Stimulated activated CD8-positive, alpha-beta memory T cell treated with anti-CD3 and anti-CD28 coated beads, Interleukin-4, amount 100 ng/mL, for 48 hours (primary cell): Measurements from ENCODE around the gene KLHL35.
A peak's percentile ranks its signal among the peaks of the same experiment; 100 is the strongest.
"Not testable (repeated sequence)": the region's sequence is repeated elsewhere in the genome, so short reads cannot be mapped to it uniquely, and the experiment has no call there.

Experiments
- DNase-seq: peaks from one replicate; pipeline ENCODE4 v3.0.0-alpha.2; 2020

The KLHL35 gene

DNA sequence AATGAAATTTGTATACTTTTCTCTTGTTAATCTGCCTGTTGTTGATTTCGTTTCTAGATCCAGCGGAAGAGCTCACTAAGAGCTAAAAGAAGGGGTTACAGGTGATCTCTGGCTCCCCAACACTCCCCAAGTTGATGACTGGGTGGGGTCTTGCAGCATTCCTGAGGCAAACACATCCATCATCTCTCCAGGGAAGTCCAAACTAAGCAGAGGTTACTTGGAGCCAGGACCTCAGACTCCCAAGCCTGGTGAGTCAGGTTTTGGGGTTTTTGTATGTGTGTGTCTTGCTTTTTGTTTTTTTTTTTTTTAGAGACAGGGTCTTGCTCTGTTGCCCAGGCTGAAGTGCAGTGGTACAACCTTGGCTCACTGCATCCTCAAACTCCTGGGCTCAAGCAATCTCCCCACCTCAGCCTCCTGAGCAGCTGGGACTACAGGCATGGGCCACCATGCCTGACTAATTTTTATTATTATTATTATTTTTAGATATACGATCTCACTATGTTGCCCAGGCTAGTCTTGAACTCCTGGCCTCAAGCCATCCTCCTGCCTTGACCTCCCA is 45.2 kb downstream of the KLHL35 start:
- DNase-seq = no peak

- no peak for DNase-seq
Observed at GRCh38 chr11:75386942-75387630, 45.9 kb downstream of the KLHL35 start.

DNA sequence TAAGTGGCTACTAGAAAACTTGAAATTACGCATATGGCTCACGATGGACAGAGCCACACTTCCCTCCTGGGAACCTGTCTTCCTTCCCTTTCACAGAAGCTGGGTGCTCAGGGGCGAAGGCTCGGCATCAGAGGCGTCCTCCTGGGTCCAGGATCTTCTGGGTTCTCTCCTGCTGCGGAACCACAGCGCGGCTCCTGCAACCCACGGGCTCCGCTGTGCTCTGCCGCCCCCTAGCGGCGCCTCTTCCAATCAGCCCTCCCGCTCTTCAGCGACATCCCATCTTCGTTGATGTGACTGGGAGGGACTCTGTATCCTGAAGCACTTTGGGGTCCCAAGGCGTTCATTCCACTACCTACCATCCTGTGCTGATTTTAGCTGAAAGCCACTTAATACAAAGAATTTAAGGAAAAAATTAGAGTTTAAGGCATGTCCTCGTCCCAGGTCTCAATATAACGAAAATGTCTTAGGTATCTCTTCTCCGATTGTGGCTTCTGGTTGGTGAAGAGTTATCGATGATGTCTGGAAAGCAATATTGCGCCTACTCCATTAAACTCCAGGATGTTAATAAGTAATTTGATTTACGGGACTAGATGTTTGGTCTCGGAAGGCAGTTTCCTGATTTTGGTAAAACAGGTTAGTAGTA is 48.4 kb downstream of the KLHL35 start:
- DNase-seq = peak; percentile 86

DNA sequence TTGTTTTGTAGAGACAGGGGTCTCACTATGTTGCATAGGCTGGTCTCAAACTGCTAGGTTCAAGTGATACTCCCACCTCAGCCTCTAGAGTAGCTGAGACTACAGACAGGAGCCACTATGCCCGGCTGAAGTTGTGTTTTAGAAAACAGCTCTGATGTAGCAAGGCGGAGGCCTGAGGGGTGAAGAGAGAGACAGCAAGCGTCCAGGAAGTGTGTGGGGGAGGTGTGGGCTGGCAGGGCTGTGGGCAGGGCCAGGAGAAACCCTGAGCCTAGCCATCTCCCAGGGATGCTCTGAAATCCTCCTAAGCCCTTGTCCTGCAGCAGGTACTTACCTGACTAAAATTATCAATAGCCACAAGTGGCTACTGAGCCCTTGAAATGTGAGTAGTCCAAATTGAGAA is 49.8 kb downstream of the KLHL35 start:
- peak; percentile 33 for DNase-seq

DNA sequence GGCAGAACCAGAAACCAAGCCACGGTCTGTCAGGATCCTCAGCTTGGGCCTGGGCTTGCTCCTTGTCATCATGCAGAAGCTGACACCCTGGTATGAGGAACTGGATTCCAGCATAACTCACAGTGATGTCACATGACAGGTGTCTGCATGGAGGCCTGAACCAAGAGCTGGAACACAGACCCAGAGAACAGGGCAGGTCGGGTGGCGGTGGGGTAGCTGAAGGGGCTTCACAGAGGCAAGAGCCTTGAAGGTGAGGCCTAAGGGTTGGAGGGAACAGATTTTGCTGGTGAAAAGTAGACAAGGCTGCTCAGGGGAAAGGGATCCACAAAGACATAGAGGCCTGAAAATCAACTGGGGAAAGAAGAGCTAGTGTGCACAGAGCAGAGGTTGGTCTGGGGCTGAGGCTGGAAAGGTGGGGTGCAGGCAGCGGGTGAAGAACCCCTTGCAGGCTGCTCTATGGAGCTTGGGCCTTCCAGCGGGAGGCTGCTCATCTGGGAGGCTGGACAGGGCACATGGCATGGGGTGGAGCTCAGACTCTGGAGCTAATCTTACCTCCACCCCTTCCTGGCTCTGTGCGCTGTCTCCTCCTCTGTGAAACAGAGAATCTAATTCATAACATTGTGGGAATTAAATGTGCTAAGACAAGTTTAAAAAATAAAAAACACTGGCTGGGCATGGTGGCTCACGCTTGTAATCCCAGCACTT is 52.1 kb downstream of the KLHL35 start:
- DNase-seq = no peak

- DNase-seq = no peak
Observed at GRCh38 chr11:75380245-75380644, 52.8 kb downstream of the KLHL35 start.

DNA sequence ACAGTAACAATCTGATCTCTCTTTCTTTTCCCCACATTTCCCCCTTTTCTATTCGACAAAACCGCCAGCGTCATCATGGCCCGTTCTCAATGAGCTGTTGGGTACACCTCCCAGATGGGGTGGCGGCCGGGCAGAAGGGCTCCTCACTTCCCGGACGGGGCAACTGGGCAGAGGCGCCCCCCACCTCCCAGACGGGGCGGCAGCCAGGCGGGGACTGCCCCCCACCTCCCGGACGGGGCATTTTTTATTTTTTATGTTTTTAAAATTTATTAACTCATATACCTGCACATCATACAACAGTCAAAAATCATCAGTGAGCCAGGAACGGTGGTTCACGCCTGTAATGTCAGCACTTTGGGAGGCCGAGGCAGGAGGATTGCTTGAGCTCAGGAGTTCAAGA is 54.2 kb downstream of the KLHL35 start:
- DNase-seq = not testable (repeated sequence)

DNA sequence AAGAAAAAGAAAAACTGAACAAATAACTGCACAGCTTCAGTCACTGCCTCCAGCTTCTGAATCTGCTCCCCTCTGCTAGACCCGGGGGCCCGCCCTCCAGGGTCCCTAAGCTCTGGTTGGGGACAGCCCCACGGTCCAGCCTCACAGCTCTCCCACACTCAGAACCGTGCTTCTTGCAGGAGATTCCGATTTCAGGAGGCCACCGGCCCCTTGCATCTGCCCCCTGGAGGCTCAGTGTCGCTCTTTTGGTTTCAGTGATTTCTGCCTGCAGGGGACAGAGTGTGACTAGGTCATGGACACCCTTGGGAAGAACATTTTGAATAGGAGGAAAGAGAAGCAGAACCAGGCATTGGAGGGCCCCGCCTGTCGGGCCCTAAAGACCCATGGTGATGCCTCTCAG is 56.8 kb downstream of the KLHL35 start:
- no peak for DNase-seq

- DNase-seq = no peak
Observed at GRCh38 chr11:75375626-75376025, 57.4 kb downstream of the KLHL35 start.

GRCh38 chr11:75374646-75375045 is 58.4 kb downstream of the KLHL35 start:
- DNase-seq = no peak

- DNase-seq = no peak
Observed at GRCh38 chr11:75373201-75373600, 59.8 kb downstream of the KLHL35 start.
